CD14-positive monocyte (primary cell): ENCODE data around the gene CIB4. TPM values are rescaled to one million over a fixed set of nuclear protein-coding genes. Genes with fewer than 3 reads are reported as not detected.
A peak's percentile ranks its signal among the peaks of the same experiment; 100 is the strongest.

Experiments
- DNase-seq, 3 donors: peaks; one replicate each; pipeline ENCODE4 v3.0.0-alpha.2; 2011 to 2022
- H2AFZ ChIP-seq: 2 replicates; pipeline ENCODE4 v1.6.0; 2012; ENCODE audit warnings: mild to moderate bottlenecking, low read depth, low read length, inconsistent platforms; ENCODE audit not compliant: insufficient read depth, poor library complexity, severe bottlenecking
- H3K27ac ChIP-seq, 2 donors: 1 replicate in 1 of 2; 2 replicates in 1 of 2; pipeline ENCODE4 v1.5.1; 2012 to 2013; ENCODE audit warnings: low read length in 2 of 2, control low read depth in 1 of 2, inconsistent platforms in 1 of 2, low read depth in 1 of 2, mild to moderate bottlenecking in 1 of 2
- H3K27me3 ChIP-seq, 2 donors: one replicate each; pipeline versions ENCODE4 v1.6.0 to v1.6.1; 2011 to 2013; ENCODE audit warnings: low read length in 2 of 2; ENCODE audit not compliant: control insufficient read depth in 2 of 2, insufficient read depth in 2 of 2
- H3K36me3 ChIP-seq, 2 donors: replicated peaks in 1 of 2; 1 replicate in 1 of 2; 2 replicates in 1 of 2; pipeline versions ENCODE4 v1.5.1 to v1.6.1; 2012 to 2013; ENCODE audit warnings: low read length in 2 of 2, control low read depth in 1 of 2, inconsistent platforms in 1 of 2, mild to moderate bottlenecking in 1 of 2; ENCODE audit not compliant: insufficient read depth in 2 of 2, control insufficient read depth in 1 of 2
- H3K4me1 ChIP-seq, 2 donors: 1 replicate in 1 of 2; 2 replicates in 1 of 2; pipeline versions ENCODE4 v1.5.1 to v1.6.1; 2012 to 2013; ENCODE audit warnings: low read length in 2 of 2, control low read depth in 1 of 2, inconsistent platforms in 1 of 2, mild to moderate bottlenecking in 1 of 2, moderate library complexity in 1 of 2; ENCODE audit not compliant: insufficient read depth in 2 of 2, control insufficient read depth in 1 of 2
- H3K4me2 ChIP-seq: replicated peaks from 2 replicates; pipeline ENCODE3; 2012; ENCODE audit warnings: low read length, moderate library complexity, mild to moderate bottlenecking; ENCODE audit not compliant: poor library complexity, severe bottlenecking; ENCODE audit errors: extremely low read depth
- H3K4me3 ChIP-seq, 3 experiments: fragments of 200-600 bp in 1 of 3; sonication (generic) in 1 of 3; replicated peaks in 1 of 3; 1 replicate in 2 of 3; 2 replicates in 1 of 3; pipeline ENCODE4 v1.5.1; 2011 to 2013; ENCODE audit warnings: low read length in 3 of 3, mild to moderate bottlenecking in 3 of 3, control low read depth in 2 of 3, low read depth in 2 of 3, inconsistent platforms in 1 of 3, moderate library complexity in 1 of 3
- H3K79me2 ChIP-seq: 2 replicates; pipeline ENCODE4 v1.6.0; 2012; ENCODE audit warnings: mild to moderate bottlenecking, control low read depth, inconsistent platforms, low read length, moderate library complexity; ENCODE audit not compliant: insufficient read depth
- H3K9ac ChIP-seq: 2 replicates; pipeline ENCODE4 v1.6.0; 2017; ENCODE audit warnings: low read length, mild to moderate bottlenecking; ENCODE audit not compliant: insufficient read depth, poor library complexity, severe bottlenecking
- H3K9me3 ChIP-seq, 2 donors: replicated peaks in 1 of 2; 1 replicate in 1 of 2; 2 replicates in 1 of 2; pipeline versions ENCODE4 v1.5.1 to v1.6.1; 2012 to 2013; ENCODE audit warnings: low read length in 2 of 2, control low read depth in 1 of 2; ENCODE audit not compliant: control insufficient read depth in 1 of 2, insufficient read depth in 1 of 2
- H4K20me1 ChIP-seq: 2 replicates; pipeline ENCODE4 v1.6.0; 2012; ENCODE audit warnings: mild to moderate bottlenecking, low read length, control low read depth, moderate library complexity; ENCODE audit not compliant: insufficient read depth
- H3K27ac Mint-ChIP-seq, 7 donors: one replicate each; pipeline ENCODE4 v1.8.0; 2020; ENCODE audit warnings: mild to moderate bottlenecking in 7 of 7, mixed read lengths in 7 of 7, moderate library complexity in 6 of 7, inconsistent platforms in 2 of 7
- H3K27me3 Mint-ChIP-seq, 3 donors: one replicate each; pipeline ENCODE4 v1.8.0; 2021 to 2022; ENCODE audit warnings: low read depth in 3 of 3, mild to moderate bottlenecking in 3 of 3, mixed read lengths in 3 of 3, moderate library complexity in 3 of 3, inconsistent platforms in 1 of 3
- H3K36me3 Mint-ChIP-seq, 2 donors: one replicate each; pipeline ENCODE4 v1.8.0; 2020; ENCODE audit warnings: mixed read lengths in 2 of 2, inconsistent platforms in 1 of 2, mild to moderate bottlenecking in 1 of 2
- H3K4me1 Mint-ChIP-seq: one replicate; pipeline ENCODE4 v1.8.0; 2020; ENCODE audit warnings: mild to moderate bottlenecking, mixed read lengths
- H3K4me3 Mint-ChIP-seq, 2 donors: one replicate each; pipeline ENCODE4 v1.8.0; 2020; ENCODE audit warnings: mild to moderate bottlenecking in 2 of 2, mixed read lengths in 2 of 2, moderate library complexity in 1 of 2
- H3K9me3 Mint-ChIP-seq, 7 donors: one replicate each; pipeline ENCODE4 v1.8.0; 2020 to 2022; ENCODE audit warnings: mixed read lengths in 7 of 7, mild to moderate bottlenecking in 6 of 7, moderate library complexity in 6 of 7, inconsistent platforms in 2 of 7
- CTCF ChIP-seq: fragments of 200-600 bp; IDR thresholded peaks from one replicate; pipeline ENCODE4 v1.8.0; 2022; ENCODE audit warnings: antibody characterized with exemption, mild to moderate bottlenecking
- WGBS: methylation state at CpG from one replicate; pipeline ENCODE4 v1.1.5; 2013; ENCODE audit warnings: missing lambda C conversion rate; ENCODE audit not compliant: insufficient coverage; 5-methylcytosine and 5-hydroxymethylcytosine counted together
- intact Hi-C, 2 donors: fragments of 100-400 bp; cut with micrococcal nuclease; formaldehyde crosslinking; loops; one replicate each; pipeline versions ENCODE4 v1.15.0 to v1.15.1; 2023
- polyA plus RNA-seq, 3 donors: library from polyadenylated mRNA; depleted of rRNA in 1 of 3; unstranded in 2 of 3; stranded (reverse) in 1 of 3; fragments of 300-500 nt in 2 of 3; fragments of >200 nt in 1 of 3; fragmentation: Illumina TruSeq in 2 of 3; gene quantifications; 1 replicate in 2 of 3; 2 replicates in 1 of 3; pipeline ENCODE4 v1.2.3, GENCODE V29; 2012 to 2021

Gene CIB4
- polyA plus RNA-seq, 3 donors = not detected

GRCh38 chr2:26581991-26582842 lies 58.9 kb downstream of the CIB4 start:
- no peak for TF ChIP-seq CTCF
- Mint-ChIP-seq H3K36me3 (no peaks in the 10 kb centered on the region), H3K27ac (no peak overlapping the region), H3K4me3 (no peak overlapping the region), H3K27me3 (peaks cover 9 to 27% (median 16%) of the 10 kb centered on the region in 3 donors), H3K4me1 (no peaks in the 10 kb centered on the region), H3K9me3 (peaks cover 0 to 3% (median 0%) of the 10 kb centered on the region in 7 donors)
- Histone ChIP-seq H3K4me3 (no peak overlapping the region), H3K9me3 (no peaks in the 10 kb centered on the region), H2AFZ (no peak overlapping the region), H3K4me2 (no peak overlapping the region), H3K36me3 (no peaks in the 10 kb centered on the region), H3K27ac (no peak overlapping the region), H3K79me2 (no peaks in the 10 kb centered on the region), H3K27me3 (no peaks in the 10 kb centered on the region), H3K9ac (no peak overlapping the region), H4K20me1 (no peaks in the 10 kb centered on the region), H3K4me1 (no peaks in the 10 kb centered on the region)
- intact Hi-C loops = no loop called here
- DNase-seq = no peak
- 91% methylated on average over 15 of the region's 18 CpGs for WGBS

GRCh38 chr2:26581266-26581990 lies 59.7 kb downstream of the CIB4 start:
- Mint-ChIP-seq H3K36me3 (no peaks in the 10 kb centered on the region), H3K4me3 (no peak overlapping the region), H3K4me1 (no peaks in the 10 kb centered on the region), H3K27me3 (peaks cover 13 to 28% (median 16%) of the 10 kb centered on the region in 3 donors), H3K27ac (peak overlapping the region in 1 of 7 donors; percentile 21), H3K9me3 (no peaks in the 10 kb centered on the region)
- Histone ChIP-seq H3K9me3 (no peaks in the 10 kb centered on the region), H3K27me3 (no peaks in the 10 kb centered on the region), H2AFZ (no peak overlapping the region), H3K27ac (no peak overlapping the region), H3K4me2 (no peak overlapping the region), H3K9ac (no peak overlapping the region), H4K20me1 (no peaks in the 10 kb centered on the region), H3K79me2 (no peaks in the 10 kb centered on the region), H3K36me3 (no peaks in the 10 kb centered on the region), H3K4me1 (no peaks in the 10 kb centered on the region), H3K4me3 (no peak overlapping the region)
- intact Hi-C loops = no loop called here
- DNase-seq = no peak
- 83% methylated on average over 10 of the region's 12 CpGs for WGBS
- no peak for TF ChIP-seq CTCF
